OCI-LY1 (cell line): ENCODE measurements around the gene KRTAP1-5.

Experiments
- H2AFZ ChIP-seq: fragments of 200-600 bp; sonication (generic), shearing (Covaris generic); 2 replicates; pipeline ENCODE4 v1.6.0; 2014; ENCODE audit warnings: antibody characterized with exemption, mild to moderate bottlenecking, low read length
- H3F3A ChIP-seq: fragments of 200-600 bp; sonication (generic), shearing (Covaris generic); 2 replicates; pipeline ENCODE4 v1.6.0; 2014; ENCODE audit warnings: mild to moderate bottlenecking, antibody characterized with exemption, low read length, moderate library complexity; ENCODE audit not compliant: insufficient read depth
- H3K27ac ChIP-seq: fragments of 200-600 bp; sonication (generic); 2 replicates; pipeline ENCODE4 v1.5.1; 2014; ENCODE audit warnings: low read length, mixed run types, mild to moderate bottlenecking, low read depth; ENCODE audit not compliant: poor library complexity, severe bottlenecking
- H3K27me3 ChIP-seq: fragments of 200-600 bp; sonication (generic); 2 replicates; pipeline ENCODE4 v1.6.0; 2014; ENCODE audit warnings: antibody characterized with exemption, mild to moderate bottlenecking, low read length, moderate library complexity; ENCODE audit not compliant: insufficient read depth
- H3K36me3 ChIP-seq: fragments of 200-600 bp; sonication (generic); 2 replicates; pipeline ENCODE4 v1.6.1; 2014; ENCODE audit warnings: mild to moderate bottlenecking, antibody characterized with exemption, low read length, moderate library complexity, mixed read lengths; ENCODE audit not compliant: insufficient read depth
- H3K4me1 ChIP-seq: fragments of 200-600 bp; sonication (generic); 2 replicates; pipeline ENCODE4 v1.5.1; 2014; ENCODE audit warnings: mild to moderate bottlenecking, low read length, moderate library complexity; ENCODE audit not compliant: insufficient read depth, severe bottlenecking
- H3K4me2 ChIP-seq: fragments of 200-600 bp; sonication (generic), shearing (Covaris generic); 2 replicates; pipeline ENCODE4 v1.6.1; 2014; ENCODE audit warnings: low read length
- H3K4me3 ChIP-seq: fragments of 200-600 bp; sonication (generic); 2 replicates; pipeline ENCODE4 v1.5.1; 2014; ENCODE audit warnings: low read length, low read depth, mild to moderate bottlenecking, mixed read lengths; ENCODE audit not compliant: poor library complexity, severe bottlenecking
- H3K79me2 ChIP-seq: fragments of 200-600 bp; shearing (Covaris generic); 2 replicates; pipeline ENCODE4 v1.6.1; 2016; ENCODE audit warnings: mixed run types, low read length, mixed read lengths; ENCODE audit not compliant: insufficient read depth
- H3K9ac ChIP-seq: fragments of 200-600 bp; sonication (generic), shearing (Covaris generic); 2 replicates; pipeline ENCODE4 v1.6.1; 2014; ENCODE audit warnings: mild to moderate bottlenecking, low read length, mixed read lengths
- H3K9me2 ChIP-seq: fragments of 200-600 bp; sonication (generic), shearing (Covaris generic); 2 replicates; pipeline ENCODE4 v1.6.1; 2014; ENCODE audit warnings: low read depth, mild to moderate bottlenecking, low read length, mixed read lengths
- H3K9me3 ChIP-seq: fragments of 200-600 bp; shearing (Covaris generic); 2 replicates; pipeline ENCODE4 v1.6.1; 2014; ENCODE audit warnings: low read length, mixed read lengths
- H4K20me1 ChIP-seq: fragments of 200-600 bp; sonication (generic), shearing (Covaris generic); 2 replicates; pipeline ENCODE4 v1.6.0; 2016; ENCODE audit warnings: mild to moderate bottlenecking, low read length; ENCODE audit not compliant: insufficient read depth
- CTCF ChIP-seq: fragments of 200-600 bp; sonication (generic), shearing (Covaris generic); IDR thresholded peaks from 2 replicates; pipeline ENCODE4 v1.5.1; 2017; ENCODE audit warnings: mild to moderate bottlenecking, antibody characterized with exemption, low read length, moderate library complexity, mixed read lengths
- EZH2 ChIP-seq: fragments of 200-600 bp; sonication (generic), shearing (Covaris generic); IDR thresholded peaks from 2 replicates; pipeline ENCODE4 v1.8.0; 2017; ENCODE audit warnings: borderline replicate concordance, mixed run types, mild to moderate bottlenecking, antibody characterized with exemption, low read length, moderate library complexity, mixed read lengths

Gene KRTAP1-5

GRCh38 chr17:41071606-41072360 is 44.8 kb upstream of the KRTAP1-5 start:
- H3K27me3 ChIP-seq = no peaks in the 10 kb centered on the region
- no peak overlapping the region for H3K27ac ChIP-seq
- H3K36me3 ChIP-seq = no peaks in the 10 kb centered on the region
- H3K4me2 ChIP-seq = no peak overlapping the region
- H3K9ac ChIP-seq = no peak overlapping the region
- H3K9me3 ChIP-seq = no peaks in the 10 kb centered on the region
- no peaks in the 10 kb centered on the region for H3K4me1 ChIP-seq
- TF ChIP-seq EZH2 = no peak
- no peak for TF ChIP-seq CTCF
- no peaks in the 10 kb centered on the region for H3K79me2 ChIP-seq
- no peaks in the 10 kb centered on the region for H3K9me2 ChIP-seq
- no peak overlapping the region for H2AFZ ChIP-seq
- no peak overlapping the region for H3K4me3 ChIP-seq
- no peaks in the 10 kb centered on the region for H3F3A ChIP-seq
- H4K20me1 ChIP-seq = no peaks in the 10 kb centered on the region

GRCh38 chr17:41069031-41069430 is 42.0 kb upstream of the KRTAP1-5 start:
- Histone ChIP-seq H3K9me2 (no peaks in the 10 kb centered on the region), H3K4me2 (no peak overlapping the region), H3F3A (no peaks in the 10 kb centered on the region), H3K27me3 (no peaks in the 10 kb centered on the region), H3K4me1 (no peaks in the 10 kb centered on the region), H3K9me3 (no peaks in the 10 kb centered on the region), H3K79me2 (no peaks in the 10 kb centered on the region), H4K20me1 (no peaks in the 10 kb centered on the region), H3K27ac (no peak overlapping the region), H3K36me3 (no peaks in the 10 kb centered on the region), H2AFZ (no peak overlapping the region), H3K9ac (no peak overlapping the region), H3K4me3 (no peak overlapping the region)
- TF ChIP-seq CTCF (no peak), EZH2 (no peak)

- no peak overlapping the region for H3K27ac ChIP-seq
- H3K79me2 ChIP-seq = no peaks in the 10 kb centered on the region
- H4K20me1 ChIP-seq = no peaks in the 10 kb centered on the region
- H2AFZ ChIP-seq = no peak overlapping the region
- no peak overlapping the region for H3K4me2 ChIP-seq
- TF ChIP-seq CTCF (no peak), EZH2 (no peak)
- H3F3A ChIP-seq = no peaks in the 10 kb centered on the region
- no peak overlapping the region for H3K4me3 ChIP-seq
- H3K4me1 ChIP-seq = no peaks in the 10 kb centered on the region
- H3K9me3 ChIP-seq = no peaks in the 10 kb centered on the region
- no peaks in the 10 kb centered on the region for H3K27me3 ChIP-seq
- H3K9me2 ChIP-seq = no peaks in the 10 kb centered on the region
- no peak overlapping the region for H3K9ac ChIP-seq
- no peaks in the 10 kb centered on the region for H3K36me3 ChIP-seq
Measured at GRCh38 chr17:41067281-41067680, 40.3 kb upstream of the KRTAP1-5 start.
